ENCODE results near the gene CHN2. TPM values are rescaled to one million over a fixed set of nuclear protein-coding genes. Genes with fewer than 3 reads are reported as not detected.

The CHN2 gene
- total and polyA plus RNA-seq, 2 donors (not counting 1 experiment from before 2014, with no cell fraction given): 0.86 to 1.4 TPM

- Histone ChIP-seq H3K79me2 (ENCODE audit: control insufficient read depth, insufficient read depth, low read length) (no peaks in the 10 kb centered on the region), H3K27ac (ENCODE audit: low read length in 2 of 2) (no peak overlapping the region), H3K4me3 (ENCODE audit: control extremely low read depth in 1 of 5, extremely low read depth in 1 of 5, insufficient read depth in 1 of 5, low read depth in 2 of 5, low read length in 4 of 5) (no peak overlapping the region), H4K20me1 (ENCODE audit: control insufficient read depth, insufficient read depth, low read length, poor library complexity, severe bottlenecking) (no peaks in the 10 kb centered on the region), H3K4me1 (ENCODE audit: control insufficient read depth in 2 of 2, insufficient read depth in 2 of 2, low read length in 2 of 2) (no peaks in the 10 kb centered on the region), H3K27me3 (replicated peaks in 1 of 4; ENCODE audit: control extremely low read depth in 1 of 4, control insufficient read depth in 3 of 4, insufficient read depth in 4 of 4, low read length in 3 of 4) (peaks cover 0 to 4% (median 0%) of the 10 kb centered on the region in 4 experiments), H3K4me2 (replicated peaks; ENCODE audit: low read depth, low read length, poor library complexity, severe bottlenecking) (no peak overlapping the region), H3K9me3 (ENCODE audit: control extremely low read depth in 1 of 3, control insufficient read depth in 2 of 3, insufficient read depth in 1 of 3, low read length in 2 of 3) (no peaks in the 10 kb centered on the region), H3K36me3 (replicated peaks in 1 of 2; ENCODE audit: control extremely low read depth in 1 of 2, control insufficient read depth in 1 of 2, extremely low read depth in 1 of 2, insufficient read depth in 2 of 2, low read length in 1 of 2) (no peaks in the 10 kb centered on the region), H3K9ac (ENCODE audit: low read length) (no peak overlapping the region), H2AFZ (ENCODE audit: insufficient read depth, low read depth, low read length, poor library complexity, severe bottlenecking) (no peak overlapping the region)
- no peak for DNase-seq
- intact Hi-C loops (cut with micrococcal nuclease): no loop called here
- Mint-ChIP-seq H3K27me3 (peaks cover 12% of the 10 kb centered on the region), H3K4me3 (no peak overlapping the region), H3K9me3 (ENCODE audit: insufficient read depth) (no peaks in the 10 kb centered on the region), H3K4me1 (no peaks in the 10 kb centered on the region), H3K27ac (no peak overlapping the region)
- no CpG with 5 or more reads among the region's 3 CpGs for WGBS (ENCODE audit: insufficient coverage)
- no peak for ATAC-seq (ENCODE audit: low read depth)
- TF ChIP-seq EZH2 (IDR thresholded peaks at IDR 0.05; ENCODE audit: borderline replicate concordance, insufficient read depth, low read depth, low read length, poor library complexity, severe bottlenecking) (no peak), CTCF (IDR thresholded peaks at IDR 0.05) (no peak)
- CTCF ChIA-PET: no interaction called here
- POLR2A ChIA-PET: no interaction called here
Observed at GRCh38 chr7:29350351-29350750, 155.8 kb downstream of the CHN2 start.

- H3K9ac ChIP-seq (ENCODE audit: low read length): no peak overlapping the region
- H3K4me3 ChIP-seq (ENCODE audit: control extremely low read depth in 1 of 5, extremely low read depth in 1 of 5, insufficient read depth in 1 of 5, low read depth in 2 of 5, low read length in 4 of 5): no peak overlapping the region
- no peaks in the 10 kb centered on the region for H3K4me1 Mint-ChIP-seq
- no peaks in the 10 kb centered on the region for H3K79me2 ChIP-seq (ENCODE audit: control insufficient read depth, insufficient read depth, low read length)
- H3K27me3 Mint-ChIP-seq: peaks cover 12% of the 10 kb centered on the region
- ChIA-PET CTCF (no interaction called here), POLR2A (no interaction called here)
- ATAC-seq (ENCODE audit: low read depth) (peak; percentile 49), DNase-seq (no peak)
- H3K9me3 Mint-ChIP-seq (ENCODE audit: insufficient read depth): no peaks in the 10 kb centered on the region
- no peak overlapping the region for H3K27ac ChIP-seq (ENCODE audit: low read length in 2 of 2)
- H3K36me3 ChIP-seq (replicated peaks in 1 of 2; ENCODE audit: control extremely low read depth in 1 of 2, control insufficient read depth in 1 of 2, extremely low read depth in 1 of 2, insufficient read depth in 2 of 2, low read length in 1 of 2): no peaks in the 10 kb centered on the region
- H3K27ac Mint-ChIP-seq: no peak overlapping the region
- no peak overlapping the region for H2AFZ ChIP-seq (ENCODE audit: insufficient read depth, low read depth, low read length, poor library complexity, severe bottlenecking)
- H3K4me1 ChIP-seq (ENCODE audit: control insufficient read depth in 2 of 2, insufficient read depth in 2 of 2, low read length in 2 of 2): no peaks in the 10 kb centered on the region
- intact Hi-C loops (cut with micrococcal nuclease): no loop called here
- no peak overlapping the region for H3K4me3 Mint-ChIP-seq
- H3K9me3 ChIP-seq (ENCODE audit: control extremely low read depth in 1 of 3, control insufficient read depth in 2 of 3, insufficient read depth in 1 of 3, low read length in 2 of 3): no peaks in the 10 kb centered on the region
- H3K27me3 ChIP-seq (replicated peaks in 1 of 4; ENCODE audit: control extremely low read depth in 1 of 4, control insufficient read depth in 3 of 4, insufficient read depth in 4 of 4, low read length in 3 of 4): peaks cover 0 to 4% (median 0%) of the 10 kb centered on the region in 4 experiments
- no peaks in the 10 kb centered on the region for H4K20me1 ChIP-seq (ENCODE audit: control insufficient read depth, insufficient read depth, low read length, poor library complexity, severe bottlenecking)
- no peak for TF ChIP-seq EZH2 (IDR thresholded peaks at IDR 0.05; ENCODE audit: borderline replicate concordance, insufficient read depth, low read depth, low read length, poor library complexity, severe bottlenecking)
- no peak for TF ChIP-seq CTCF (IDR thresholded peaks at IDR 0.05)
- no peak overlapping the region for H3K4me2 ChIP-seq (replicated peaks; ENCODE audit: low read depth, low read length, poor library complexity, severe bottlenecking)
- WGBS (ENCODE audit: insufficient coverage): 86% methylated on average over 2 of the region's 4 CpGs
Observed at GRCh38 chr7:29352041-29352440, 157.5 kb downstream of the CHN2 start.

All from B cell (primary cell).